ENCODE results near the gene ASAP2.

- TF ChIP-seq, protein P1, sequence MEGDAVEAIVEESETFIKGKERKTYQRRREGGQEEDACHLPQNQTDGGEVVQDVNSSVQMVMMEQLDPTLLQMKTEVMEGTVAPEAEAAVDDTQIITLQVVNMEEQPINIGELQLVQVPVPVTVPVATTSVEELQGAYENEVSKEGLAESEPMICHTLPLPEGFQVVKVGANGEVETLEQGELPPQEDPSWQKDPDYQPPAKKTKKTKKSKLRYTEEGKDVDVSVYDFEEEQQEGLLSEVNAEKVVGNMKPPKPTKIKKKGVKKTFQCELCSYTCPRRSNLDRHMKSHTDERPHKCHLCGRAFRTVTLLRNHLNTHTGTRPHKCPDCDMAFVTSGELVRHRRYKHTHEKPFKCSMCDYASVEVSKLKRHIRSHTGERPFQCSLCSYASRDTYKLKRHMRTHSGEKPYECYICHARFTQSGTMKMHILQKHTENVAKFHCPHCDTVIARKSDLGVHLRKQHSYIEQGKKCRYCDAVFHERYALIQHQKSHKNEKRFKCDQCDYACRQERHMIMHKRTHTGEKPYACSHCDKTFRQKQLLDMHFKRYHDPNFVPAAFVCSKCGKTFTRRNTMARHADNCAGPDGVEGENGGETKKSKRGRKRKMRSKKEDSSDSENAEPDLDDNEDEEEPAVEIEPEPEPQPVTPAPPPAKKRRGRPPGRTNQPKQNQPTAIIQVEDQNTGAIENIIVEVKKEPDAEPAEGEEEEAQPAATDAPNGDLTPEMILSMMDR (IDR thresholded peaks at IDR 0.05): no peak
- no peak for TF ChIP-seq EZH2 (IDR thresholded peaks at IDR 0.05; ENCODE audit: borderline replicate concordance, insufficient read depth, low read depth, low read length, poor library complexity, severe bottlenecking)
These were observed 138.7 kb downstream of the ASAP2 start for GRCh38 chr2:9345343-9345742.
